Activated CD4-positive, alpha-beta T cell treated with anti-CD3 and anti-CD28 coated beads for 4 hours (primary cell): ENCODE results near the gene ELOVL6.

Source experiments
- DNase-seq, 2 donors: peaks; one replicate each; pipeline ENCODE4 v3.0.0-alpha.2; 2020

ELOVL6 gene

GRCh38 chr4:110020139-110020538, 178.3 kb downstream of the ELOVL6 start:
- no peak for DNase-seq

GRCh38 chr4:110019153-110019552, 179.3 kb downstream of the ELOVL6 start:
- no peak for DNase-seq

- no peak for DNase-seq
Measured at GRCh38 chr4:110014233-110014632, 184.2 kb downstream of the ELOVL6 start.

GRCh38 chr4:110012917-110013316, 185.5 kb downstream of the ELOVL6 start:
- no peak for DNase-seq

DNA sequence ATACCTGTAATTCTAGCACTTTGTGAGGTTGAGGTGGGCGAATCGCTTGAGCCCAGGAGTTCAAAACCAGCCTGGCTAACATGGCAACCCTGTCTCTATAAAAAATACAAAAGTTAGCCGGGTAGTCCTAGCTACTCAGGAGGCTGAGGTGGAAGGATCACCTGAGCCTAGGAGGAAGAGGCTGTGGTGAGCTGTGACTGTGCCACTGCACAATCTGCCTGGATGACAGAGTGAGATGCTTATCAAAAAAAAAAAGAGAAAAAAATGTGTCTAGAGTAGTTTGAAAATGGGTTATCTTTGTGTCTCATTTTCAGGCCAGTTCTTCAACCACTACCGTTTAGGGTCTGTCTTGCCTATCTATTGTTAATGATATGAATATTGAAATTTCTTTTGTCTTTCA, 187.6 kb downstream of the ELOVL6 start:
- no peak for DNase-seq

- DNase-seq: no peak
Measured at GRCh38 chr4:110009550-110009949, 188.9 kb downstream of the ELOVL6 start.

DNA sequence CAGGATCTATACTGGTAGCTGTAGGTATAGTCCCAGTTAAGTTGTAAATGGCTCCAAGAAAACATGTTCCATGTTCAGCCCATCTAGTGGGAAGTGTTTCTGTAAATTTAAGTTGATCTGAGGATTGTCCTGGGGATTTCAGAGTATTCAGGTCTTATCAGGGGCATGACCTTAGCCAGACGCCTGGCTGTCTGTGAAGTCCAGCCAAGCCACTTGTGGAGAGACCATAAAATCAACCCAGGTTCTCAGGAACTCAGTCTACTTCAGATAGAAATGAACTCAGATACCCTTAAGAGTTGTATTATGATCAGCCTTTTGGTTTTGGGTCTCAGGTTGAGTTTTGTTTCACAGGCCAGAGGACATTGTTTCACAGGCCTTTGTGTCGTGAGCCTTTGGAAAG, 189.9 kb downstream of the ELOVL6 start:
- DNase-seq: no peak

DNA sequence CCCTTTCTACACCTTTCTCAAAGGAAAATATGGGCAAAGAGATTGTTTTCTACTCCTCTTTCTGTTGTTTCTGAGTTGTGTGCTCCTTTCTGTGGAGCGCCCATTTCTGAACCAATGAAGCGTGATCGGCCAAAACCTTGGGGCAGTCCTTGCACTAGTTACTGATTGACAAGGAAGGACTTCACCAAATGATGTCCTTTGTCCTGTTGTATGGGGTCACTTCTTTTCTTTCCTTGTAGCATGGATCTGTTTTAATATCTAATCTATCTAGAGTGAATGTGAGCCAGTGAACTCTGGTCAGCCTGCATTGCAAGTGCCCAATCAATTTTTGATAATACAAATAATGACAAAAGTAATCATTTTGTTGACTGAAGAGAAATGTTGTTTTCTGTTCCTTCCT, 191.2 kb downstream of the ELOVL6 start:
- DNase-seq: no peak

- peak in 1 of 2 donors; percentile 8 for DNase-seq
Measured at GRCh38 chr4:110005461-110006056, 192.9 kb downstream of the ELOVL6 start.

DNA sequence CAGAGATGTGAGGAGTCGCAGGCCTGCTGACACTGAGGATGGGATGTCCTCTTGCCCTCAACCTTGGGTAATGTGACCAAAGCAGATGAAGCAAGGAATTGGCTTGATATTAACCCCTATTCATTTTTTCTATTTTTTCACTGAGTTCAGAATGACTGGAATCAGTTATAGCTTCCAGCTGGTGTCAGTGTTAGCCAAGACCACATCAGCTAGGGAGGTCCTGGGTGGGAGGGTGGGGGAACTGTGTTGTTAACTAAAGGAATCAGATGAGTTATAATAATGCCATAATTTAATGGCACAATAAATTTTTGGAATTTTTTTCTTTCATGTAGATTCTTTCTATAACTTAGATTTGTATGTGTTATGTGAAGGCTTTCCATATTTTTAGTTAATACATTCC, 193.9 kb downstream of the ELOVL6 start:
- no peak for DNase-seq

DNA sequence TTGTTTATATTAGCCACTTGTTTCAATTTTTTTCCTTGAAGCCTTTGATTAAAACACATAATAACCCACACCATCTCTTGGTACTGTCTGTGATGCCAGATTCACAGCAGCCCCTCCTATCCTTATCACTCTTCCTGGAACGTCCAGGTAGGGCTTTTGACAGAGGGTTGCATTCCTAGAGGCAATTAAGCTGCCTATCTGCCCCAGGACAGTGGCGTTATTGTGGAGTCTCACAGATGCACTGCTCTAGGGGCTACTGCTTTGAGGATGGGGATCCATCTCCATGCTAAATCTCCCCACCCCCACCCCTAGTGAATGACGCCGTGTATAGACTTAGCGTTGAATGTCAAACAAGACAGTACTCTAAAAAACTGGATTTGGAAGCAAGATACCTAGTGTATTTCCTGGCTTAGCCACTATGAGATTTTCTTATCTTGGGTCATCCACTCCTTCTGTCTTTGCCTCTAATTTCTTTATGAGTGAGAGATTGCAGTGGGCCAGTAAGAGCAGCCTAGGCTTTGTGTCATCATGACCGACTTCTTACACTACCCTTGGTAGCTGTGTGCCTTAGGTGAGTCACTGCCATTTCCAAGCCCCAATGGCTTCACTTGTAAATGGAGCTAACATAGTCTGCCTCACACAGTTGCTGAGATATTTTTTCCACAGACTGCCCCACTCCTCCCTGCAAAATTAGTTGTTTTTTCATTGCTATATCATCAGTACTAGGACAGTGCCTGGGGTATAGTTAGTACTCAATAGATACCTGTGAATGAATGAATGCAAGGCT, 194.8 kb downstream of the ELOVL6 start:
- no peak for DNase-seq

DNA sequence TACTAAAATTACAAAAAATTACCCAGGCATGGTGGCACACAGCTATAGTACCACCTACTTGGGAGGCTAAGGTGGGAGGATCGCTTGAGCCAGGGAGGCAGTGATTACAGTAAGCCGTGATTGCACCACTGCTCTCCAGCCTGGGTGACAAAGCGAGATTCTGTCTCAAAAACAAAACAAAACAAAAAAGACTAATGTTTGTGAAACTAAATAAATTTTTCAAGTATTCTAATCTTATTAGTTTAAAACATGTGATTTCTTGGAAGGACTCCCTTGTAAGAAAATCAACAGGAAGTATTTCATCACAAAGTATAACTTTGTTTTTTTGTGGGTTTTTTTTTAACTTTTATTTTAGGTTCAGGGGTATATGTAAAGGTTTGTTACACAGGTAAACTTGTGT, 196.1 kb downstream of the ELOVL6 start:
- DNase-seq: no peak

- no peak for DNase-seq
Measured at GRCh38 chr4:109999585-109999912, 198.9 kb downstream of the ELOVL6 start.

- DNase-seq: peak in 1 of 2 donors; percentile 54
Measured at GRCh38 chr4:109998867-109999584, 199.4 kb downstream of the ELOVL6 start.

DNA sequence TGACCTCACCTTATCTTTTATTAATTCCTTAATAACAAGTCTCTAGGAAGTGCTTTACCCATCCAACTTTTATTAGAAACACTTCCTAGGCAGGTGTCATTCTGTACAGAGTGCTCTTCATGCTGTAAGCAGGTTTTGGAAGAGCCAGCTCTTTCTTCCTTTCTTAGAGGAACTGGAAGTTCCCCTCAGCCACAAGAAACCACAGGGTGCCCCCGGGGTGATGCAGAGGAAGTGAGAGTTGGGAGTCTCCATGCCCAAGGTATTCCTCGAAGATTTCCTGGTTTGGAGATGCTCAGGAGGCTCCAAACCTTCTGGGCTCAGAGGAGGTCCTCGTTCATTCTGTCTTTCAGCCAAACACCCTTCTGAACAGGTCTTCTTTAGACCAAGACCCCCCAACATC, 201.9 kb downstream of the ELOVL6 start:
- no peak for DNase-seq
